ENCODE measurements around the gene PACRG.

GRCh38 chr6:163057260-163057659 lies 329.5 kb downstream of the PACRG start:
- TF ChIP-seq CTCF (CRISPR knock-in tag; IDR thresholded peaks at IDR 0.05): no peak
- no peak for TF ChIP-seq USF2 (IDR thresholded peaks at IDR 0.05; ENCODE audit: low read depth, low read length)
- no peak for TF ChIP-seq USF2 (CRISPR knock-in tag; IDR thresholded peaks at IDR 0.05; ENCODE audit: borderline replicate concordance)
